CD4-positive, alpha-beta T cell treated with Interferon alpha-2 for 1 hour (primary cell): ENCODE results near the gene NLRC5.
"Not testable (repeated sequence)": the region's sequence is repeated elsewhere in the genome, so short reads cannot be mapped to it uniquely, and the experiment has no call there.

Source experiments
- DNase-seq, 2 donors: peaks; one replicate each; pipeline ENCODE4 v3.0.0-alpha.2; 2020 to 2022

The NLRC5 gene

GRCh38 chr16:56984639-56985038 lies 4.7 kb upstream of the NLRC5 start:
- DNase-seq = no peak

DNA sequence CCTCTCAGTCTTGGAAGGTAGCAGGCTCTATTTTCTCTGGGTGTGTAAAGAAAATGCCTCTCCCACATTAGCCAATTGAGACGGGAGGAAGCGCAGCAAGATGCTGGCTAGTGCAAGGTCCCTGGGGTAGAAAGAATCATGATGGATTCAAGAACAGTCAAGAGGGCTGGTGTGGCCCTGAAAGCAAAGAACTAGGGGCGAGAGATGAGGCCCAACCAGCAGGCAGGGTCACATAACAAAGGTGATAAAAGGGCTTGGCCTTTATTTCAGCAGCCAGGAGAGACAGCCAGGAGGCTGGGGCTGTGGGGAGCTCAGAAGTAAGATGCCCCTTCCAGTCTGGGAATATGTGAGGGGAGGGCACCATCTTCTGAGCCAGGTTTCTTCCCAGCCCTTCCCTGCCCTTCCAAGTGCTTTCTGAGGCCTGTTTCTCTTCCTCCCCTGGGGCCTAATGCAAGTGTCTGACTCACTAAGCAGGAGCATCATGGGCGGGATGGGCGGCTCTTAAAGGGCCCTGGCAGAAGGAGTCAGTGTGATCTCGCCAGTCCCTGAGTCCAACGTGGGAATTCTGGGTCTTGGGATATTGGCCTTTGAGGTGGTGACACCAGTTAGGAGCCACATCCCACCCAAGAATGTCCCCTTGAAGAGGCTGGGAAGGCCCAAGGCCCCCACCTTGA lies 3.9 kb upstream of the NLRC5 start:
- no peak for DNase-seq

GRCh38 chr16:56985962-56986360 lies 3.4 kb upstream of the NLRC5 start:
- DNase-seq = no peak

DNA sequence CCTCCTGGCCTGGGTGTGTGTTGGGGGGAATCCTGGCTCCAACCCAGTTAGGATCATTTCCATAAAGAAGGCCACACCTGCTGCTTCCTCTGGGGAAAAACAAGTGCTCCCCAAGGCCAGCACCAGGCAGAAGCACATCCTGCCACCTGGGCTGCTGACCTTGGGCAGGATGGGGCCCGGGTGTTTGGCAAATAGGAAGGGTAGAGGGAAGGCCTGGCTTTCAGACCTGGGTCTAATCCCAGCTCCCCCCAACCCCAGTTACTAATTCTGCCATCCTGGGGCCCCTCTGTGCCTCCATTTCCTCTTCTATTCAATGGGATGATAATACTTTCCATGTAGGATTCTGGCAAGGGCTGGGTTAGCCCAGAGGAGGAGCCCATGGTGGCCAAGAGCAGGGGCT lies 3.0 kb upstream of the NLRC5 start:
- no peak for DNase-seq

DNA sequence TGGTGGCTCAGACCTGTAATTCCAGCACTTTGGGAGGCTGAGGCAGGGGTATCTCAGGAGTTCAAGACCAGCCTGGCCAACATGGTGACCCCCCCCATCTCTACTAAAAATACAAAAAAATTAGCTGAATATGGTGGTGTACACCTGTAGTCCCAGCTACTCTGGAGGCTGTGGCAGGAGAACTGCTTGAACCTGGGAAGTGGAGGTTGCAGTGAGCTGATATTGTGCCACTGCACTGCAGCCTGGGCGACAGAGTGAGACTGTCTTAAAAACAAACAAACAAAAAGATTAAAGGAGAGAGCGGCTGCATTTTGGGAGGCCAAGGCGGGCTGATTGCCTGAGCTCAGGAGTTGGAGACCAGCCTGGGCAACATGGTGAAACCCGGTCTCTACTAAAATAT lies 2.4 kb upstream of the NLRC5 start:
- not testable (repeated sequence) for DNase-seq

DNA sequence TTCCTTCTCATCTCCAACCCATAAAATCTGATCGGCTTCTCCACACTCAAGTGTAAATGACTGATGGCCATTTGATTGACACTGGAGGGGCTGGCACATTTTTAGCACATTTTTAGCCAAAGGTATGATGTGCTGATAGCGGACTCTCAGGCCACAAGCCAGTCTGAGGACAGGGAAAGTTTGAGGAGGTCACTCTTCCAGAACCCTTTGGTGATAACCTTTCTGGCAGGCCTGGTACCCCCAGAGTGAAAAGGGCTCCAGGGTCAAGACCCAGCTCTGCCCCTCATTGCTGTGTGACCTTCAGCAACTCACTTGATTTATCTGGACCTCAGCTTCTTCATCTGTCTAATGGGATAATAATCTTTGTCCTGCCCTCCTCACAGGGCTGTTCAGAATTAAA lies 1.7 kb upstream of the NLRC5 start:
- DNase-seq = no peak

DNA sequence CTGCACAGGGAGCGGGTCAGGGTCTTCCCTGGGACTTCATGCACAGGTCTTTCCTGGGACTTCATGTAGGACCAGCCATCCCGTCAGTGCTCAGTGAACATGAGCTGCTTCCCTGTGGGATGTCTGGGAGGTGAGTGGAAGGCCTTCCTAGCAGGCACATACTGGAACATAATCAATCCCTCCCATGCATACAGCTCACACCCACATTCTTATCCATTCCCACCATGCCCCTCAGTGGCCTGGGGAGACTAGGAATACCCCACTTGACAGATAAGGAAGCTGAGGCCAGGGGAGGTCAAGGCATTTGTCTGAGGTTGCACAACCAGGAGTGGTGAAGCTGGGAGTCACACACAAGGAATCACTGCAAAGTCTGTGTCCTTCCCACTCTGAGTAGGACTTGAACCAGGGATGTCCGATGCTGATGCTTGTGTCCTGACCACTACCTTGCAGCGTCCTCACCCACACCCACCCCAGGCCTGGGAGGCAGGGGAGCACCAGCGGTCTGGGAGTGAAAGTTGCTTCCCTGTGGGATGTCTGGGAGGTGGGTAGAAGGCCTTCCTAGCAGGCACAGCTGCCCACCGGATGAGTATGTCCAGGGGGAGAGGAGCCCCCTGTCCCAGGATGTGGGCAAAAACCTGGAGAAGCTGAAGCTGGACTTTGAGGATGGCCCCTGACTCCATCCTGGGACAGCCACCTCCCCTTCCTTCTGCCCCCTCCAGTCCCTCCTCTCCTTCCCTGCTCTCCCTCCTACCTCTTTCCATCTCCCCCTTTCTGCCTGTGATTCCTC lies 1.0 kb upstream of the NLRC5 start:
- no peak for DNase-seq

- DNase-seq = no peak
These were observed 631 bp downstream of the NLRC5 start for GRCh38 chr16:56989988-56990387.

- DNase-seq = no peak
These were observed 1.3 kb downstream of the NLRC5 start for GRCh38 chr16:56990407-56991286.

- not testable (repeated sequence) for DNase-seq
These were observed 3.1 kb downstream of the NLRC5 start for GRCh38 chr16:56992431-56992830.

DNA sequence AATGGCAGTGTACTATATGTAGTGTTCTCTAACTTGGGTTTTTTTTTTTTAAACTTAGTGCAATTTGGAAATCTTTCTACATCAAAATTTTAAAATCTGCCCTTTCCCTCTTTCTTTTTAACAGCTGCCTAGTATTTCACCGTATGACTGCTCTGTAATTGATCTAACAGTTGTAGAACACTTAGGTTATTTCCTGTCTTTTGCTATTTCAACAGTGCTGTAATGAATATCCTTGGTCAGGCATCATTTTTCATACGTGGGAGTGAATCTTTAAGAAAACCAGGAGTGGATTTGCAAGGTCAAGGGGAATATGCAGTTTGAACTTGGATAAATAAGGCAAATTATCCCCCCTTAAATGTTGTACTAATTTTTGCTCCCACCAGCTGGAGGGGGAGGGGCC lies 3.8 kb downstream of the NLRC5 start:
- no peak for DNase-seq

DNA sequence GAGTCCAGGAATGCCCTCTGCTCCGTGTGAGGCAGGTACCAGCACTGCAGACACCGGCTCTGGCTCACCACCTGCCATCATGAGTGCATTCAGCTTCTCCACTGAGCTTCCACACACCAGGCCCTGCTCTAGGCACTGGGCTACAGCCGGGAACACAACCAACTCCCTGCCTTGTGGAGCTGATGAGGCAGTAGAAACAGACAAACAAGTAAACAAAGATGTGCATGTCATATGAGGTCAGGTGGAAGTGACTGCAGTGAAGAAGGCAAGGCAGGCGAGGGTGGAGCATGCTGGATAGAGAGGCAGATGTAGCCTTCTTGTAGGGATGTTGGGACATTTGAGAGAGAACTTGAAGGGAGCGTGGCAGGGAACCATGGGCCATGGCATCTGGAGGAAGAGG lies 5.0 kb downstream of the NLRC5 start:
- DNase-seq = no peak

GRCh38 chr16:56995136-56995805 lies 5.9 kb downstream of the NLRC5 start:
- no peak for DNase-seq

GRCh38 chr16:56997264-56997663 lies 7.9 kb downstream of the NLRC5 start:
- DNase-seq = no peak

- no peak for DNase-seq
These were observed 8.6 kb downstream of the NLRC5 start for GRCh38 chr16:56997931-56998330.

GRCh38 chr16:56998352-56998751 lies 9.0 kb downstream of the NLRC5 start:
- DNase-seq = no peak

DNA sequence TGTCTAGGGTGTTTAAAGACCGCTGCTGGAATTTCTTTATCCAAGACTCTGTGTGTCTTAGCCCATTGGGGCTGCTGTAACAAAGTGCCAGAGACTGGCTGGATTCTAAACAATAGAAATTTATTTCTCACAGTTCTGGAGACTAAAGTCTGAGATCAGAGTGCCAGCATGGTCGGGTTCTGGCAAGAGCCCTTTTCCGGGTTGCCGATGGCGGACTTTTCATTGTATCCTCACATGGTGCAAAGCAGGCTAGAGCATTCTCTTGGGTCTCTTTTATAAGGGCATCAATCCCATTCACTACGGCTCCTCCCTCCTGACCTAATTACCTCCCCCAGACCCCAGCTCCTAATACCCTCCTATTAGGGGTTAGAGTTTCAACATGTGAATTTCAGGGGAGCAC lies 9.5 kb downstream of the NLRC5 start:
- DNase-seq = no peak

- peak; percentile 25 to 67 for DNase-seq
These were observed 10.3 kb downstream of the NLRC5 start for GRCh38 chr16:56999409-57000270.

- DNase-seq = peak; percentile 38 to 52
These were observed 11.1 kb downstream of the NLRC5 start for GRCh38 chr16:57000271-57001025.

DNA sequence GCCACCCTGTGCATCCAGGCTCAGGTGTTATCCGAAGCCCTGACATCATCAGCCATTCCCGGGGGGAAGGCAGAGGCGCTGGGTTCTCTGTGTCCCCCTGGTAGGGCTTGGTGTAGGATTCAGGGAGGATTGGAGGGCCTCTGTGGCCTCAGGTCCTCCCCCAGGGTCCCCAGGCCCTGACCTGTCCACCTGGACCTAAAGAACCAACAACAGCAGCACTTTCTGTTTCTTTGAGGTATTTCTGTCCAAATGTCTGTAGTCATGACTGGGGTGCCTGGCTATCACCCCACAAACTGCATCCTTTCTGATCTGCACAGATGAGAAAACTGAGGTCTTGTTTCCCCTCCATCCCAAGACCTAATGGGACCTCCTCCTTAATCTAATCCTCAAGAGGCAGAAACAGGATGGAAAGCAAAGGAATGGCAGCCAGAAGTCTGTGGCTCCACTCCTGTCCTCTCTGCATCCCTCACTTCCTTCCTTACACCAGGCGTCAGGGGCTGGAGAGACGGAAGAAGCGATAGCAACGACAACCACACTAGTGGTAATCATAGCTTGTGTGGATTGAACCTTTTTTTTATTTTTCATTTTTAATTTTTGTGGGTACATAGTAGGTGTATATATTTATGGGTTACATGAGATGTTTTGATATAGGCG lies 11.8 kb downstream of the NLRC5 start:
- no peak for DNase-seq
